SJSA1 (cell line): ENCODE data around the gene PLA2G5. TPM values are rescaled to one million over a fixed set of nuclear protein-coding genes. Genes with fewer than 3 reads are reported as not detected.

Experiments used
- DNase-seq, 2 experiments: peaks; one replicate each; pipeline ENCODE4 v3.0.0-alpha.2; 2015 to 2020; ENCODE audit warnings: low spot score in 2 of 2, low read depth in 1 of 2
- H3K27ac ChIP-seq: fragments of 250-450 bp; sonication (Bioruptor Pico); 2 replicates; pipeline ENCODE4 v1.5.1; 2020; ENCODE audit warnings: mild to moderate bottlenecking, moderate library complexity
- H3K27me3 ChIP-seq: fragments of 250-450 bp; sonication (Bioruptor Pico); replicated peaks from 2 replicates; pipeline ENCODE4 v1.5.1; 2020; ENCODE audit warnings: mild to moderate bottlenecking, moderate library complexity
- H3K36me3 ChIP-seq: fragments of 250-450 bp; sonication (Bioruptor Pico); 2 replicates; pipeline ENCODE4 v1.5.1; 2020; ENCODE audit warnings: mild to moderate bottlenecking
- H3K4me1 ChIP-seq: fragments of 250-450 bp; sonication (Bioruptor Pico); replicated peaks from 2 replicates; pipeline ENCODE4 v1.6.1; 2021; ENCODE audit warnings: mild to moderate bottlenecking
- H3K4me3 ChIP-seq: fragments of 250-450 bp; sonication (Bioruptor Pico); 2 replicates; pipeline ENCODE4 v1.5.1; 2020; ENCODE audit warnings: mild to moderate bottlenecking
- H3K9me3 ChIP-seq: fragments of 250-450 bp; sonication (Bioruptor Pico); replicated peaks from 2 replicates; pipeline ENCODE4 v1.5.1; 2020; ENCODE audit warnings: mild to moderate bottlenecking
- total RNA-seq: library from RNA; depleted of rRNA; stranded (reverse); fragments of >200 nt; shearing (Covaris generic); gene quantifications from 2 replicates; pipeline ENCODE4 v1.2.3, GENCODE V29; 2014

PLA2G5 gene
- total RNA-seq, 1 experiment from 2014 or later, result not detected

- H3K27me3 ChIP-seq, result peaks cover 4% of the 10 kb centered on the region; the same call in 1 of the 2 replicates
- no peak overlapping the region for H3K4me3 ChIP-seq
- H3K27ac ChIP-seq, result no peak overlapping the region
- no peak for DNase-seq
- no peaks in the 10 kb centered on the region for H3K4me1 ChIP-seq
- H3K36me3 ChIP-seq, result no peaks in the 10 kb centered on the region
- H3K9me3 ChIP-seq, result no peaks in the 10 kb centered on the region
These were observed 37.4 kb downstream of the PLA2G5 start for GRCh38 chr1:20107351-20107750.

DNA sequence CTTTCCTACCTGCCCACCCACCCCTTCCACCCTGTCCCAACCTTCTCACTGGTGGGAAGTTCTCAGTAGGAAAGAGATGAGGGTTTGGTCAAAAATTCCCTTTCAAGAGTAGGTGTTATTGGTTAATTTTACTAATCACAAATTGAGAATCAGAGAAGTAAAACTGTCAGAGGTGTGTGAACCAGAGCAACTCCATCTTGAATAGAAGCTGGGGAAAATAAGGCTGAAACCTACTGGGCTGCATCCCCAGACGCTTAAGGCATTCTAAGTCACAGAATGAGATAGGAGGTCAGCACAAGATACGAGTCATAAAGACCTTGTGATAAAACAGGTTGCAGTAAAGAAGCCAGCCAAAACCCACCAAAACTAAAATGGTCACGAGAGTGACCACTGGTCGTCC lies 37.8 kb downstream of the PLA2G5 start:
- Histone ChIP-seq H3K27ac (no peak overlapping the region), H3K27me3 (peaks cover 4% of the 10 kb centered on the region; the same call in 1 of the 2 replicates), H3K9me3 (no peaks in the 10 kb centered on the region), H3K4me1 (no peaks in the 10 kb centered on the region), H3K4me3 (no peak overlapping the region), H3K36me3 (no peaks in the 10 kb centered on the region)
- no peak for DNase-seq

GRCh38 chr1:20108366-20109123 lies 38.6 kb downstream of the PLA2G5 start:
- no peaks in the 10 kb centered on the region for H3K36me3 ChIP-seq
- H3K27me3 ChIP-seq, result peaks cover 4% of the 10 kb centered on the region; the same call in 1 of the 2 replicates
- no peak overlapping the region for H3K4me3 ChIP-seq
- no peak for DNase-seq
- no peaks in the 10 kb centered on the region for H3K9me3 ChIP-seq
- H3K27ac ChIP-seq, result no peak overlapping the region
- H3K4me1 ChIP-seq, result no peaks in the 10 kb centered on the region

GRCh38 chr1:20109223-20109856 lies 39.3 kb downstream of the PLA2G5 start:
- no peaks in the 10 kb centered on the region for H3K4me1 ChIP-seq
- H3K36me3 ChIP-seq, result no peaks in the 10 kb centered on the region
- H3K27me3 ChIP-seq, result peaks cover 4% of the 10 kb centered on the region; the same call in 1 of the 2 replicates
- no peak overlapping the region for H3K27ac ChIP-seq
- no peaks in the 10 kb centered on the region for H3K9me3 ChIP-seq
- no peak for DNase-seq
- no peak overlapping the region for H3K4me3 ChIP-seq

- peaks cover 4% of the 10 kb centered on the region; the same call in 1 of the 2 replicates for H3K27me3 ChIP-seq
- H3K27ac ChIP-seq, result no peak overlapping the region
- H3K4me3 ChIP-seq, result no peak overlapping the region
- no peaks in the 10 kb centered on the region for H3K4me1 ChIP-seq
- no peaks in the 10 kb centered on the region for H3K36me3 ChIP-seq
- DNase-seq, result no peak
- H3K9me3 ChIP-seq, result no peaks in the 10 kb centered on the region
These were observed 40.7 kb downstream of the PLA2G5 start for GRCh38 chr1:20110679-20111078.

- Histone ChIP-seq H3K36me3 (no peaks in the 10 kb centered on the region), H3K27ac (no peak overlapping the region), H3K27me3 (peaks cover 4% of the 10 kb centered on the region; the same call in 1 of the 2 replicates), H3K4me3 (no peak overlapping the region), H3K4me1 (no peaks in the 10 kb centered on the region), H3K9me3 (no peaks in the 10 kb centered on the region)
- no peak for DNase-seq
These were observed 41.5 kb downstream of the PLA2G5 start for GRCh38 chr1:20111452-20111851.

- Histone ChIP-seq H3K4me1 (no peaks in the 10 kb centered on the region), H3K36me3 (no peaks in the 10 kb centered on the region), H3K9me3 (no peaks in the 10 kb centered on the region), H3K27ac (no peak overlapping the region), H3K27me3 (peaks cover 9% of the 10 kb centered on the region; the same call in 1 of the 2 replicates), H3K4me3 (no peak overlapping the region)
- no peak for DNase-seq
These were observed 42.4 kb downstream of the PLA2G5 start for GRCh38 chr1:20112279-20113000.

GRCh38 chr1:20114021-20114648 lies 44.1 kb downstream of the PLA2G5 start:
- H3K9me3 ChIP-seq, result no peaks in the 10 kb centered on the region
- H3K36me3 ChIP-seq, result no peaks in the 10 kb centered on the region
- no peaks in the 10 kb centered on the region for H3K4me1 ChIP-seq
- H3K27ac ChIP-seq, result no peak overlapping the region
- H3K4me3 ChIP-seq, result no peak overlapping the region
- DNase-seq, result no peak
- H3K27me3 ChIP-seq, result peaks cover 17% of the 10 kb centered on the region

- Histone ChIP-seq H3K9me3 (no peaks in the 10 kb centered on the region), H3K4me3 (no peak overlapping the region), H3K27me3 (peaks cover 17% of the 10 kb centered on the region), H3K4me1 (no peaks in the 10 kb centered on the region), H3K36me3 (no peaks in the 10 kb centered on the region), H3K27ac (no peak overlapping the region)
- DNase-seq, result no peak
These were observed 45.5 kb downstream of the PLA2G5 start for GRCh38 chr1:20115479-20115878.

DNA sequence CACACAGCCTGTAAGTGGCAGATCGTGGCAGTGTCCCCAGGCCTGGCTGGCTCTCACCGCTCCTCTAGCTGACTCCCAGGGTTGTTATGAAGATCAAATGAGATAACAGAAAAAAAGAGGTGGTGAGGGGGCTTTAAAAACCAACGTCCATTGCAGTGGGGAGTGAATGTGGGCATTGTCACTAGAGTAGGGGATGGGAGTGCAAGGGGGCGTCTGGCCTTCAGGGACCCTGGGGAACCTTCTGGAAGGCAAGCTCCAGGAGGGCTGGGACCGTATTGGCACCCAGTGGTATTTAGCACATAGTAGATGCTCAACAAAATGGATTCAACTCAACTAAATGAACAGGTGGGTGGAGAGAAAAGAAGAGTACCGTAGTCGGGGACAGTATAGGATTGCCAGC lies 45.9 kb downstream of the PLA2G5 start:
- H3K27me3 ChIP-seq, result peaks cover 18% of the 10 kb centered on the region
- H3K36me3 ChIP-seq, result no peaks in the 10 kb centered on the region
- no peak overlapping the region for H3K27ac ChIP-seq
- DNase-seq, result no peak
- no peak overlapping the region for H3K4me3 ChIP-seq
- H3K9me3 ChIP-seq, result no peaks in the 10 kb centered on the region
- H3K4me1 ChIP-seq, result no peaks in the 10 kb centered on the region

- H3K9me3 ChIP-seq, result no peaks in the 10 kb centered on the region
- no peaks in the 10 kb centered on the region for H3K36me3 ChIP-seq
- no peaks in the 10 kb centered on the region for H3K4me1 ChIP-seq
- DNase-seq, result no peak
- no peak overlapping the region for H3K4me3 ChIP-seq
- peaks cover 21% of the 10 kb centered on the region for H3K27me3 ChIP-seq
- no peak overlapping the region for H3K27ac ChIP-seq
These were observed 47.2 kb downstream of the PLA2G5 start for GRCh38 chr1:20117236-20117635.

DNA sequence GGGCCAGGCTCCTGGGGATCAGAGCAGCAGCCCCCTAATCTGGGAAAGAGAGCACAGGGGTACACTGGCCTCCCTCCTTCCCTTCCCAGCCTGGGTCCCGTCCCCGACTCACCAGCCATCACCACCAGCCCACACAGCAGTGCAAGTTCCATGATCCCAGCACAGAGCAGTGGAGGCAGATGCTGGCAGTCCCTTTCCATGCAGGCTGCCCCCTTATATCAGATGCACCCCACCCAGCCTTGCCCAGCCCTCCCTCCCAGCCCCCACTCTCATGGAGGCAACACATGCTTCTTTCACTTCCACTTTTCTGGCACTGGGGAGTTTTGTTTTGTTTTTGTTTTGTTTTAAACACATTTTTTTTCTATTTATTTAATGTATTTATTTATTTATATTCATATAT lies 49.4 kb downstream of the PLA2G5 start, which contains the start of gene PLA2G2D:
Gene PLA2G2D, minus strand, starts transcription at position 190 of the 400 bp plus-strand sequence. Its CDS starts 38 bp downstream, at position 152.
- H3K27ac ChIP-seq, result no peak within 1 kb of the TSS
- DNase-seq, result no peak
- no peaks in the 10 kb centered on the region for H3K4me1 ChIP-seq
- H3K27me3 ChIP-seq, result peaks cover 27% of the 10 kb centered on the region
- H3K9me3 ChIP-seq, result no peaks in the 10 kb centered on the region
- no peaks in the 10 kb centered on the region for H3K36me3 ChIP-seq
- H3K4me3 ChIP-seq, result no peak within 1 kb of the TSS

DNA sequence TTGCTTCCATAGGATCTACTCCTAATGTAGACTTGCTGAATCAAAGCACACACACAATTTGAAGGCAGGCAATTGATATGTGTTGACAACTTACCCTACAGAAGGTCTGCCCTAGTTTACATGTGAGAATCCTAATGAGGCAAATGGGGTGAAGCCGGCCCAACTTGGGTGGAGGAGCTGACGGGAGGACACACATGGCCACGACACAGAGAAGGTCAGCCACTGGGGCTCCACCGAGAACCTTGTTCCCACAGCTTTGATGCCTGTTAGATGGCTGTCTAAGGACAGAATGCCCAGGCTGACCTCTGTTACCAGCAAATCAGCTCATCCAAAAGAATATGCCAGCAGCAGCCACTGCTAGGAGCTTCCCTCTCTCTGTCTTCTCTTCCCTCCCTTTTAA lies 50.8 kb downstream of the PLA2G5 start:
- Histone ChIP-seq H3K4me1 (no peaks in the 10 kb centered on the region), H3K4me3 (no peak overlapping the region), H3K36me3 (no peaks in the 10 kb centered on the region), H3K27me3 (peaks cover 27% of the 10 kb centered on the region), H3K9me3 (no peaks in the 10 kb centered on the region), H3K27ac (no peak overlapping the region)
- DNase-seq, result no peak
